HepG2 (cell line): ENCODE measurements around the gene NLRC3. TPM values are rescaled to one million over a fixed set of nuclear protein-coding genes. Genes with fewer than 3 reads are reported as not detected.

Source experiments
- ATAC-seq: fragments of 200-7000 bp; cut with Tn5 transposase; 3 replicates; pipeline ENCODE4 v1.9.1; 2020; ENCODE audit warnings: mild to moderate bottlenecking, moderate library complexity
- BruUV-seq: library from RNA; stranded (reverse); fragments of 400-500 nt; replicated peaks from 2 replicates; lab custom pipeline; 2021; lab: Mats Ljungman, UMichigan
- CTCF ChIA-PET: fragments of 300-600 bp; formaldehyde crosslinking; extraction: SDS; loops from one replicate; lab custom pipeline; 2021; ENCODE audit warnings: low total read pairs, inconsistent platforms, low intra/inter-chr PET ratio; lab: Yijun Ruan, JAX
- POLR2A ChIA-PET: fragments of 350-600 bp; sonication (Branson Sonifier 250); formaldehyde crosslinking; loops from one replicate; lab custom pipeline; 2020; ENCODE audit warnings: antibody characterized with exemption, inconsistent platforms; lab: Yijun Ruan, JAX
- DNase-seq: peaks from one replicate; pipeline ENCODE4 v3.0.0-alpha.2; 2015; ENCODE audit warnings: low spot score
- FAIRE-seq: peaks from 3 replicates; lab custom pipeline; 2011; peaks lifted over from hg19 to GRCh38; lab: Jason Lieb, UNC
- H2AFZ ChIP-seq: one replicate; pipeline ENCODE4 v1.6.1; 2011; ENCODE audit warnings: low read length, inconsistent platforms
- H3K27ac ChIP-seq: fragments of 300-600 bp; 3 replicates; pipeline ENCODE4 v1.8.0; 2011; ENCODE audit warnings: mixed run types, mild to moderate bottlenecking, mixed read lengths, low read length, inconsistent platforms; ENCODE audit not compliant: insufficient read depth; ENCODE audit errors: extremely low read length
- H3K27me3 ChIP-seq, 2 experiments: fragments of 200-600 bp in 1 of 2; 2 replicates in 1 of 2; 3 replicates in 1 of 2; pipeline versions ENCODE4 v1.6.0 to v1.8.0; 2011; ENCODE audit warnings: low read length in 2 of 2, mild to moderate bottlenecking in 2 of 2, moderate library complexity in 2 of 2, inconsistent platforms in 1 of 2; ENCODE audit not compliant: insufficient read depth in 2 of 2, control insufficient read depth in 1 of 2
- H3K36me3 ChIP-seq, 2 experiments: fragments of 200-600 bp in 1 of 2; replicated peaks in 1 of 2; 2 replicates in 1 of 2; 3 replicates in 1 of 2; pipeline versions ENCODE4 v1.5.1 to v1.8.0; 2011; ENCODE audit warnings: low read length in 2 of 2, inconsistent platforms in 1 of 2; ENCODE audit not compliant: insufficient read depth in 2 of 2, control insufficient read depth in 1 of 2
- H3K4me1 ChIP-seq: 2 replicates; pipeline ENCODE4 v1.5.1; 2012; ENCODE audit warnings: low read length, inconsistent platforms; ENCODE audit not compliant: insufficient read depth
- H3K4me2 ChIP-seq: 2 replicates; pipeline ENCODE4 v1.6.0; 2011; ENCODE audit warnings: low read depth, low read length, inconsistent platforms
- H3K4me3 ChIP-seq, 3 experiments: fragments of 200-600 bp in 1 of 3; sonication (generic), shearing (Covaris generic) in 1 of 3; replicated peaks in 1 of 3; 2 replicates each; pipeline ENCODE4 v1.5.1; 2011 to 2016; ENCODE audit warnings: low read length in 3 of 3, inconsistent platforms in 2 of 3, low read depth in 2 of 3, mild to moderate bottlenecking in 2 of 3, control low read depth in 1 of 3, mixed read lengths in 1 of 3; ENCODE audit not compliant: insufficient read depth in 1 of 3
- H3K79me2 ChIP-seq: one replicate; pipeline ENCODE4 v1.6.1; 2011; ENCODE audit warnings: low read length, inconsistent platforms; ENCODE audit not compliant: insufficient read depth
- H3K9ac ChIP-seq: 2 replicates; pipeline ENCODE4 v1.6.0; 2011; ENCODE audit warnings: mild to moderate bottlenecking, low read depth, low read length, inconsistent platforms; ENCODE audit not compliant: insufficient read depth
- H3K9me3 ChIP-seq: 2 replicates; pipeline ENCODE4 v1.5.1; 2012; ENCODE audit warnings: mild to moderate bottlenecking, low read length
- H4K20me1 ChIP-seq: 2 replicates; pipeline ENCODE4 v1.6.0; 2011; ENCODE audit warnings: inconsistent platforms, mild to moderate bottlenecking, low read length, moderate library complexity; ENCODE audit not compliant: insufficient read depth
- BRD4 ChIP-seq: sonication (generic); formaldehyde crosslinking; IDR thresholded peaks from 2 replicates; pipeline ENCODE4 v1.4.0; 2020; ENCODE audit warnings: missing genetic modification reagents
- CEBPB ChIP-seq: IDR thresholded peaks from 2 replicates; pipeline ENCODE4 v1.6.1; 2011; ENCODE audit warnings: low read depth, low read length, improper control_type of control experiment, borderline replicate concordance
- DNMT1 ChIP-seq: sonication (generic); formaldehyde crosslinking; IDR thresholded peaks from 2 replicates; pipeline ENCODE4 v1.5.1; 2020; ENCODE audit warnings: mild to moderate bottlenecking, missing genetic modification reagents
- GATAD2A ChIP-seq: IDR thresholded peaks from 2 replicates; pipeline ENCODE4 v1.6.1; 2016
- KDM2A ChIP-seq: sonication (generic); formaldehyde crosslinking; IDR thresholded peaks from 2 replicates; pipeline ENCODE4 v1.4.0; 2020; ENCODE audit warnings: low read depth, missing genetic modification reagents, borderline replicate concordance
- SIN3A ChIP-seq: IDR thresholded peaks from 2 replicates; pipeline ENCODE4 v1.6.1; 2011; ENCODE audit warnings: low read depth, mild to moderate bottlenecking, control low read depth, low read length, borderline replicate concordance
- TOPORS ChIP-seq: sonication (generic); formaldehyde crosslinking; IDR thresholded peaks from 2 replicates; pipeline ENCODE4 v1.8.0; 2023; ENCODE audit warnings: mild to moderate bottlenecking, missing genetic modification reagents
- ZBTB42 ChIP-seq: sonication (generic); formaldehyde crosslinking; IDR thresholded peaks from 2 replicates; pipeline ENCODE4 v1.5.0; 2020; ENCODE audit warnings: mild to moderate bottlenecking, missing genetic modification reagents
- ZKSCAN5 ChIP-seq: sonication (generic); formaldehyde crosslinking; IDR thresholded peaks from 2 replicates; pipeline ENCODE4 v1.5.1; 2020; ENCODE audit warnings: mild to moderate bottlenecking, missing genetic modification reagents
- ZNF20 ChIP-seq: sonication (generic); formaldehyde crosslinking; IDR thresholded peaks from 2 replicates; pipeline ENCODE4 v1.4.0; 2020; ENCODE audit warnings: mild to moderate bottlenecking, moderate library complexity, missing genetic modification reagents
- ZNF30 ChIP-seq: sonication (generic); formaldehyde crosslinking; IDR thresholded peaks from 2 replicates; pipeline ENCODE4 v1.5.0; 2020; ENCODE audit warnings: mild to moderate bottlenecking, missing genetic modification reagents
- ZNF550 ChIP-seq: sonication (generic); formaldehyde crosslinking; IDR thresholded peaks from 2 replicates; pipeline ENCODE4 v1.4.0; 2020; ENCODE audit warnings: mild to moderate bottlenecking, missing genetic modification reagents, borderline replicate concordance
- WGBS: methylation state at CpG from one replicate; pipeline ENCODE4 v1.1.6; 2017; ENCODE audit warnings: low lambda C conversion rate; 5-methylcytosine and 5-hydroxymethylcytosine counted together
- in situ Hi-C: cut with HindIII; loops from 2 replicates; pipeline ENCODE4 v1.10.0; 2017; ENCODE audit warnings: low pct_unique_long_range_greater_than_20kb; ENCODE audit not compliant: extremely low pct_ligation_motif_present
- intact Hi-C: fragments of 100-400 bp; cut with micrococcal nuclease; formaldehyde crosslinking; loops from one replicate; pipeline ENCODE4 v1.10.0; 2022; ENCODE audit not compliant: unreplicated experiment
- polyA plus RNA-seq, 8 experiments: library from polyadenylated mRNA; depleted of rRNA in 3 of 8; stranded (reverse) in 7 of 8; unstranded in 1 of 8; fragments of >200 nt; fragmentation: Illumina TruSeq in 4 of 8; extraction: Trizol in 4 of 8; gene quantifications; 2 replicates each; pipeline versions ENCODE4 v1.2.1 to v1.2.3, GENCODE V29; 2011 to 2016; ENCODE audit warnings: low read depth in 4 of 8, missing spikeins in 1 of 8, mixed read lengths in 1 of 8; ENCODE audit not compliant: insufficient read depth in 1 of 8
- total RNA-seq, 5 experiments: library from RNA; depleted of rRNA; stranded (reverse); fragments of >200 nt; fragmentation: Illumina TruSeq; extraction: Trizol; gene quantifications; 2 replicates each; pipeline ENCODE4 v1.2.3, GENCODE V29; 2016; ENCODE audit warnings: low read depth in 1 of 5
- TF ChIP-seq, protein P1 (sequence below): sonication (generic); formaldehyde crosslinking; IDR thresholded peaks from 2 replicates; pipeline ENCODE4 v1.4.0; 2020; ENCODE audit warnings: mild to moderate bottlenecking, missing genetic modification reagents, borderline replicate concordance
- TF ChIP-seq, protein P2 (sequence below): IDR thresholded peaks from 2 replicates; pipeline ENCODE4 v1.6.1; 2016; ENCODE audit warnings: low read depth, borderline replicate concordance
- TF ChIP-seq, protein P3 (sequence below): sonication (generic); formaldehyde crosslinking; IDR thresholded peaks from 2 replicates; pipeline ENCODE4 v1.4.0; 2020; ENCODE audit warnings: low read depth, missing genetic modification reagents

The NLRC3 gene
- total and polyA plus RNA-seq, 2 of the 13 experiments (the other 11 are each of a cell fraction or from before 2014, with no cell fraction given) = not detected

DNA sequence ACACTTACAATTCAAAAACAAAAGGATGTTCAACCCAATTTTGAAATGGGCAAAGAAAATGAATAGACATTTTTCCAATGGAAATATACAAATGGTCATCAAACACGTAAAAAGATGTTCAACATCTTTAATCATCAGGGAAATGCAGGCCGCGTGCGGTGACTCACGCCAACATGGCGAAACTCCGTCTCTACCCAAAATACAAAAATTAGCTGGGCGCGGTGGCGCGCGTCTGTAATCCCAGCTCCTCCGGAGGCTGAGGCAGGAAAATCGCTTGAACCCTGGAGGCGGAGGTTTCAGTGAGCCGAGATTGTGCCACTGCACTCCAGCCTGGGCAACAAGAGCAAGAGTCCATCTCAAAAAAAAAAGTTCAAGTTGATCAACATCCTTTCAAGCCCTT is 78.2 kb downstream of the NLRC3 start:
- no peaks in the 10 kb centered on the region for H4K20me1 ChIP-seq
- no peaks in the 10 kb centered on the region for H3K9me3 ChIP-seq
- intact Hi-C loops (loop anchor here (10.0 kb wide), 1 partner anchor 94 kb away; the partner anchor contains the start of genes ZNF174 and ZSCAN32), in situ Hi-C loops (no loop called here)
- no peak overlapping the region for H2AFZ ChIP-seq
- FAIRE-seq (no peak), ATAC-seq (no peak), DNase-seq (no peak)
- no TSS peak for BruUV-seq
- no peaks in the 10 kb centered on the region for H3K36me3 ChIP-seq
- H3K4me2 ChIP-seq = no peak overlapping the region
- CTCF ChIA-PET = no interaction called here
- POLR2A ChIA-PET = no interaction called here
- WGBS = 80% methylated on average over 16 of the region's 16 CpGs
- H3K79me2 ChIP-seq = peaks cover 8% of the 10 kb centered on the region
- no peak for TF ChIP-seq TOPORS
- TF ChIP-seq, protein P1, sequence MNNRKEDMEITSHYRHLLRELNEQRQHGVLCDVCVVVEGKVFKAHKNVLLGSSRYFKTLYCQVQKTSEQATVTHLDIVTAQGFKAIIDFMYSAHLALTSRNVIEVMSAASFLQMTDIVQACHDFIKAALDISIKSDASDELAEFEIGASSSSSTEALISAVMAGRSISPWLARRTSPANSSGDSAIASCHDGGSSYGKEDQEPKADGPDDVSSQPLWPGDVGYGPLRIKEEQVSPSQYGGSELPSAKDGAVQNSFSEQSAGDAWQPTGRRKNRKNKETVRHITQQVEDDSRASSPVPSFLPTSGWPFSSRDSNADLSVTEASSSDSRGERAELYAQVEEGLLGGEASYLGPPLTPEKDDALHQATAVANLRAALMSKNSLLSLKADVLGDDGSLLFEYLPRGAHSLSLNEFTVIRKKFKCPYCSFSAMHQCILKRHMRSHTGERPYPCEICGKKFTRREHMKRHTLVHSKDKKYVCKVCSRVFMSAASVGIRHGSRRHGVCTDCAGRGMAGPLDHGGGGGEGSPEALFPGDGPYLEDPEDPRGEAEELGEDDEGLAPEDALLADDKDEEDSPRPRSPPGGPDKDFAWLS (CRISPR knock-in tag) = no peak
- TF ChIP-seq DNMT1 = no peak
- TF ChIP-seq, protein P2, sequence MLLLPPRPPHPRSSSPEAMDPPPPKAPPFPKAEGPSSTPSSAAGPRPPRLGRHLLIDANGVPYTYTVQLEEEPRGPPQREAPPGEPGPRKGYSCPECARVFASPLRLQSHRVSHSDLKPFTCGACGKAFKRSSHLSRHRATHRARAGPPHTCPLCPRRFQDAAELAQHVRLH = no peak
- TF ChIP-seq BRD4 (CRISPR knock-in tag) = no peak
- H3K27ac ChIP-seq = no peak overlapping the region
- H3K9ac ChIP-seq = no peak overlapping the region
- H3K4me3 ChIP-seq = no peak overlapping the region
- peaks cover 1 to 3% of the 10 kb centered on the region in 2 experiments; a peak in 2 of 5 replicates for H3K27me3 ChIP-seq
- H3K4me1 ChIP-seq = peaks cover 19% of the 10 kb centered on the region

DNA sequence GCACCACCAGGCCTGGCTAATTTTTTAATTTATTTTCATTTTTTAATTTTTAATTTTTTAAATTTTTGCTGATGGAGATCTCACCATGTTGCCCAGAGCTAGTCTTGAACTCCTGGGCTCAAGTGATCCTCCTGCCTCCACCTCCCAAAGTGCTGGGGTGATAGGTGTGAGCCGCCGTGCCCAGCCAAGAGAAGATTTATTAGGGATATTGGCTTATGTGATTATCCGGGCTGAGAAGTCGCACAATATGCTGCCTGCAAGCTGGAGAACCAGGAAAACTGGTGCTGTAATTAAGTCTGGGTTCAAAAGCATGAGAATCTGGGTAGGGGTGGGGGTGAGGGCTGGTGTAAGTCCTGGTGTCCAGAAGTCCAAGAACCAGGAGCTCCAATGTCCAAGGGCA is 79.4 kb downstream of the NLRC3 start:
- H3K4me3 ChIP-seq = no peak overlapping the region
- H4K20me1 ChIP-seq = no peaks in the 10 kb centered on the region
- BruUV-seq = no TSS peak
- H3K27me3 ChIP-seq = peaks cover 3 to 4% of the 10 kb centered on the region in 2 experiments; a peak in 2 of 5 replicates
- CTCF ChIA-PET = no interaction called here
- POLR2A ChIA-PET = no interaction called here
- H3K4me1 ChIP-seq = peaks cover 30% of the 10 kb centered on the region
- H3K36me3 ChIP-seq = no peaks in the 10 kb centered on the region
- in situ Hi-C loops = no loop called here
- peaks cover 8% of the 10 kb centered on the region for H3K79me2 ChIP-seq
- H3K27ac ChIP-seq = no peak overlapping the region
- H3K9me3 ChIP-seq = no peaks in the 10 kb centered on the region
- intact Hi-C loops = loop anchor here (10.0 kb wide), 1 partner anchor 93 kb away; the partner anchor contains the start of genes ZNF174 and ZSCAN32
- no peak overlapping the region for H3K4me2 ChIP-seq
- ATAC-seq (no peak), FAIRE-seq (no peak), DNase-seq (no peak)
- H3K9ac ChIP-seq = no peak overlapping the region
- 83% methylated on average over 4 of the region's 4 CpGs for WGBS
- H2AFZ ChIP-seq = no peak overlapping the region
- TF ChIP-seq SIN3A (no peak), ZNF20 (no peak), ZKSCAN5 (no peak), ZBTB42 (CRISPR knock-in tag) (no peak), KDM2A (CRISPR knock-in tag) (no peak), CEBPB (no peak), ZNF30 (no peak), GATAD2A (CRISPR knock-in tag) (no peak), ZNF550 (no peak)
- TF ChIP-seq, protein P3, sequence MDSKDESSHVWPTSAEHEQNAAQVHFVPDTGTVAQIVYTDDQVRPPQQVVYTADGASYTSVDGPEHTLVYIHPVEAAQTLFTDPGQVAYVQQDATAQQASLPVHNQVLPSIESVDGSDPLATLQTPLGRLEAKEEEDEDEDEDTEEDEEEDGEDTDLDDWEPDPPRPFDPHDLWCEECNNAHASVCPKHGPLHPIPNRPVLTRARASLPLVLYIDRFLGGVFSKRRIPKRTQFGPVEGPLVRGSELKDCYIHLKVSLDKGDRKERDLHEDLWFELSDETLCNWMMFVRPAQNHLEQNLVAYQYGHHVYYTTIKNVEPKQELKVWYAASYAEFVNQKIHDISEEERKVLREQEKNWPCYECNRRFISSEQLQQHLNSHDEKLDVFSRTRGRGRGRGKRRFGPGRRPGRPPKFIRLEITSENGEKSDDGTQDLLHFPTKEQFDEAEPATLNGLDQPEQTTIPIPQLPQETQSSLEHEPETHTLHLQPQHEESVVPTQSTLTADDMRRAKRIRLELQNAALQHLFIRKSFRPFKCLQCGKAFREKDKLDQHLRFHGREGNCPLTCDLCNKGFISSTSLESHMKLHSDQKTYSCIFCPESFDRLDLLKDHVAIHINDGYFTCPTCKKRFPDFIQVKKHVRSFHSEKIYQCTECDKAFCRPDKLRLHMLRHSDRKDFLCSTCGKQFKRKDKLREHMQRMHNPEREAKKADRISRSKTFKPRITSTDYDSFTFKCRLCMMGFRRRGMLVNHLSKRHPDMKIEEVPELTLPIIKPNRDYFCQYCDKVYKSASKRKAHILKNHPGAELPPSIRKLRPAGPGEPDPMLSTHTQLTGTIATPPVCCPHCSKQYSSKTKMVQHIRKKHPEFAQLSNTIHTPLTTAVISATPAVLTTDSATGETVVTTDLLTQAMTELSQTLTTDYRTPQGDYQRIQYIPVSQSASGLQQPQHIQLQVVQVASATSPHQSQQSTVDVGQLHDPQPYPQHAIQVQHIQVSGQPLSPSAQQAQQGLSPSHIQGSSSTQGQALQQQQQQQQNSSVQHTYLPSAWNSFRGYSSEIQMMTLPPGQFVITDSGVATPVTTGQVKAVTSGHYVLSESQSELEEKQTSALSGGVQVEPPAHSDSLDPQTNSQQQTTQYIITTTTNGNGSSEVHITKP (CRISPR knock-in tag) = no peak
